Right lobe of liver (tissue), 4 donors: ENCODE results near the gene NR1I3.

Source experiments
- CTCF ChIP-seq, 4 donors: fragments of 200-600 bp in 3 of 4; fragments of 450-650 bp in 1 of 4; IDR thresholded peaks; one replicate each; pipeline versions ENCODE4 v1.5.1 to v1.8.0; 2016 to 2022; ENCODE audit warnings: antibody characterized with exemption in 4 of 4, mild to moderate bottlenecking in 2 of 4
- POLR2A ChIP-seq: fragments of 450-650 bp; IDR thresholded peaks from one replicate; pipeline ENCODE4 v1.6.1; 2017; ENCODE audit warnings: antibody characterized with exemption, mild to moderate bottlenecking
- donor health status: DM: no; HTN: no; CAD: no.
- donor health status: DM: no; HTN: no; CAD: no.
- donor health status: DM: no; HTN: yes; CAD: no.

DNA sequence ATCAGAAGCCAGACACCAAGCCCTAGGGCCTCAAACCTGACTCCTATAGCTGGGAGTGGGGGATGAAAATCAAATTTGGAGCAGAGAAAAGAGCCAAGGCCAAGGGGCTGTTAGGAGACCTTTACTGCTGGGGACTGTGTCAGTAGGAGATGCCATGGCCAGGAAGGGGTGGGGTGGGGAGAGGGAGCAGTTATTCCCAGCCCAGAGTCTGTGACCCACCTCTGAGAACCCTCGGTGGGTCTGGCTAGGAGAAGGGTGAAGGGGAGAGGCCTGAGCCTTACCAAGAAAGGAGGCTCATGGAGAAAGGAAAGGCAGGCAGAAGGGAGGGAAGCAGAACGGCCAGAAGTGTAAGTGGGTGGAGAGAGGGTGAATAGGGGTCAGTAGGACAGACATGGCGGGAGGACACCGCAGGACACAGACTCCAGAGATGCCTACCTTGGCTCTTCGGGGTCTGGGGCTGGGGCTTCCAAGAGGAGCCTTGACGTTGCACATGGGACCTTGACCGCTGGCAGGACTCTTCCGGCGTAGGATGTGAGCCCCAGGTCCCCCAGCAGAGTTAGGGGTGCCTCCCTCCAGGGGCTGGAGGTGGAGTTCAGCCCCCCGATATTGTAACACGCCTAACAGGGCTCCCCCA is 40.3 kb downstream of the NR1I3 start:
- TF ChIP-seq POLR2A (no peak), CTCF (IDR thresholded peaks at IDR 0.05) (no peak)
